Measurements from ENCODE around the gene FAM120B. TPM values are rescaled to one million over a fixed set of nuclear protein-coding genes. Genes with fewer than 3 reads are reported as not detected.

Gene FAM120B
- total RNA-seq, 1 experiment from 2014 or later = 25.2 TPM

GRCh38 chr6:170449835-170450753, 143.5 kb downstream of the FAM120B start:
- Histone ChIP-seq H3K4me1 (ENCODE audit: control insufficient read depth in 1 of 2, insufficient read depth in 2 of 2, low read length in 2 of 2) (no peaks in the 10 kb centered on the region), H3K4me3 (replicated peaks in 1 of 2; ENCODE audit: low read depth in 1 of 2, low read length in 2 of 2) (no peak overlapping the region), H4K20me1 (ENCODE audit: insufficient read depth) (no peaks in the 10 kb centered on the region), H3K27me3 (ENCODE audit: insufficient read depth, low read length) (no peaks in the 10 kb centered on the region), H2AFZ (ENCODE audit: low read depth, low read length, poor library complexity, severe bottlenecking) (no peak overlapping the region), H3K79me2 (ENCODE audit: insufficient read depth, low read length) (no peaks in the 10 kb centered on the region), H3K9me2 (ENCODE audit: insufficient read depth) (no peaks in the 10 kb centered on the region), H3K9ac (ENCODE audit: low read length) (no peak overlapping the region), H3K36me3 (ENCODE audit: control insufficient read depth in 1 of 2, insufficient read depth in 2 of 2, low read length in 2 of 2) (no peaks in the 10 kb centered on the region), H3K9me3 (ENCODE audit: control insufficient read depth in 1 of 2, insufficient read depth in 1 of 2, low read depth in 1 of 2, low read length in 2 of 2) (peaks cover 0 to 5% of the 10 kb centered on the region in 2 experiments; a peak in 2 of 4 replicates), H3K4me2 (ENCODE audit: low read length) (no peak overlapping the region), H3K27ac (ENCODE audit: low read depth, low read length) (no peak overlapping the region)
- POLR2A ChIA-PET = no interaction called here
- RAD21 ChIA-PET (ENCODE audit: low non-redundant PET in 1 of 2, low total read pairs in 2 of 2, uncharacterized antibody in 2 of 2, unreplicated experiment in 2 of 2) = no interaction called here
- DNase-seq (ENCODE audit: low read depth, low spot score) = no peak
- CTCF ChIA-PET = no interaction called here
- ATAC-seq = no peak
- TF ChIP-seq RAD21 (IDR thresholded peaks at IDR 0.05; ENCODE audit: low read depth) (no peak), ZNF274 (IDR thresholded peaks at IDR 0.05; ENCODE audit: low read depth, low read length) (no peak), CBX3 (IDR thresholded peaks at IDR 0.05; ENCODE audit: low read depth) (no peak), EZH2 (IDR thresholded peaks at IDR 0.05) (no peak), REST (IDR thresholded peaks at IDR 0.05; ENCODE audit: low read depth) (no peak), ZFX (IDR thresholded peaks at IDR 0.05) (no peak), MAX (IDR thresholded peaks at IDR 0.05) (no peak), CEBPB (IDR thresholded peaks at IDR 0.05; ENCODE audit: low read depth) (no peak), SIN3A (IDR thresholded peaks at IDR 0.05; ENCODE audit: low read depth) (no peak), CTCF (IDR thresholded peaks at IDR 0.05 in 2 of 3, conservative IDR thresholded peaks at IDR 0.05 in 1 of 3; ENCODE audit: borderline replicate concordance in 1 of 3, insufficient read depth in 1 of 3, low read depth in 2 of 3, low read length in 2 of 3) (no peak), EGR1 (IDR thresholded peaks at IDR 0.05; ENCODE audit: low read depth) (no peak)
- no TSS peak for BruUV-seq (replicated peaks)
- intact Hi-C loops (cut with micrococcal nuclease) = no loop called here

Measured in HCT116 (cell line).